Measurements from ENCODE around the gene RARG. TPM values are rescaled to one million over a fixed set of nuclear protein-coding genes. Genes with fewer than 3 reads are reported as not detected.

RARG gene
- total and polyA plus RNA-seq, 2 of the 4 experiments (the other 2 are of a cell fraction) = 7.9 to 30.9 TPM

DNA sequence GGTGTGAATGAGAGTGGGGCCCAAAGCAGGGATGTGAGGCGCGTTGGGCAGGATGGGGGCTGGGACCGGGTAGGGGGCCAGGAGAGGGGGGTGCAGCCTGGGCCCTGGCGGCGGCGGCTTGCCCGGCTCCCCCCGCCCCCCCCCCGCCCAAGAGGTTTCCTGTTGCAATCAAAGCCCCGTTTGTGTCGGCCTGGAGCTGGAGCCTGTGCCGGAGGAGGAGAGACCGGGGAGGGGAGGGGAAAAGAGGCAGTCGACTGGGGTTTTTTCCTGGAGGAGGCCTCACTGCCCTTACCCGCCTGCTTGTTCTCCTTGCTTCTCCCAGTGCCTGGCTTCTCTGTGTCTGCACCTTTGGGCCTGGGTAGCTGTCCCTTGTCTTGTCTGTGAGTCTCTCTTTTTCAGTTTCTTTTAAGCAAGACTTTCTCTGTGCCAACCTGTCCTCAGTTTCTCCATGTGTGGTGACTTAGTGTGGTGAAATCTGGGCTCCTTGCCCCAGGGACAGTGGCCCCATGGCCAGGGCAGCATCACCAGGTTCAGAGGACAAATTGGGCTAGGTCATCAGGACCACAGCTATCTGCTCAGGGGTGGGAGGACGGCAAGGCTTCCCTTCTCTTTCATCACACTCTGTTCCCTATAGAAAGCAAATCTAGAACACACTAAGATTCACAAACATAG lies 8.5 kb downstream of the RARG start:
- no peaks in the 10 kb centered on the region for H3K9me3 ChIP-seq (ENCODE audit: control insufficient read depth, insufficient read depth, low read length)
- peak overlapping the region; percentile 88 for H4K91ac ChIP-seq (ENCODE audit: insufficient read depth, low read depth, low read length)
- peak overlapping the region; percentile 63 for H3K4me2 ChIP-seq (ENCODE audit: low read depth, low read length)
- ATAC-seq (ENCODE audit: low read depth) = no peak
- H3K36me3 ChIP-seq (ENCODE audit: control insufficient read depth, insufficient read depth, low read length) = peaks cover 4% of the 10 kb centered on the region; the same call in 1 of the 2 replicates
- H4K20me1 ChIP-seq (ENCODE audit: insufficient read depth, low read length) = peaks cover 4% of the 10 kb centered on the region
- in situ Hi-C loops (cut with MboI; ENCODE audit: low sequenced_read_pairs) (no loop called here), intact Hi-C loops (cut with micrococcal nuclease) (loop anchor here (1.0 kb wide), 1 partner anchor 8 kb away; no protein-coding TSS in a partner anchor), dilution Hi-C loops (cut with HindIII; ENCODE audit: low sequenced_read_pairs, unreplicated experiment) (no loop called here)
- BruUV-seq (replicated peaks) = no TSS peak
- H3K4me3 ChIP-seq (ENCODE audit: insufficient read depth, low read depth, low read length) = no peak overlapping the region
- H3K18ac ChIP-seq (ENCODE audit: low read depth, low read length) = peak overlapping the region; percentile 73
- peak; percentile 60 for DNase-seq
- peak overlapping the region; percentile 90 for H2BK120ac ChIP-seq (ENCODE audit: low read depth, low read length)
- H3K9me1 ChIP-seq (ENCODE audit: insufficient read depth, low read length) = peaks cover 26% of the 10 kb centered on the region
- POLR2A ChIA-PET (ENCODE audit: unreplicated experiment) = interaction anchor here (0.6 to 0.9 kb wide), 2 partner anchors 8 to 75 kb away, joined by 3 read pairs; no protein-coding TSS in a partner anchor
- TF ChIP-seq CEBPB (IDR thresholded peaks at IDR 0.05; ENCODE audit: low read depth, low read length) (peak; percentile 26; the same call in 1 of the 2 replicates), MAZ (IDR thresholded peaks at IDR 0.05; ENCODE audit: borderline replicate concordance, low read depth, low read length) (peak; percentile 40; the same call in 1 of the 2 replicates), FOS (IDR thresholded peaks at IDR 0.05; ENCODE audit: low read depth, low read length) (no peak), ELK1 (IDR thresholded peaks at IDR 0.05; ENCODE audit: borderline replicate concordance, low read depth, low read length) (no peak)
- peak overlapping the region; percentile 90 for H3K9ac ChIP-seq (ENCODE audit: low read depth, low read length)
- H2AK9ac ChIP-seq (replicated peaks; ENCODE audit: low read depth, low read length, poor library complexity) = peak overlapping the region; percentile 94
- peak overlapping the region; percentile 77 for H3K56ac ChIP-seq (ENCODE audit: extremely low read depth, insufficient read depth, low read length)
- H3K14ac ChIP-seq (replicated peaks; ENCODE audit: low read depth, low read length) = peak overlapping the region; percentile 95
- WGBS, 2 experiments (ENCODE audit: extremely low coverage in 2 of 2, insufficient read length in 1 of 2) = no CpG with 5 or more reads among the region's 16 CpGs
- peak overlapping the region; percentile 95 for H3K23ac ChIP-seq (ENCODE audit: low read depth, low read length)
- peak overlapping the region; percentile 73 to 98 for H4K8ac ChIP-seq (ENCODE audit: low read depth in 2 of 2, low read length in 2 of 2)
- H2AFZ ChIP-seq (replicated peaks; ENCODE audit: low read length, poor library complexity) = peak overlapping the region; percentile 80
- peak overlapping the region; percentile 92 for H4K5ac ChIP-seq (ENCODE audit: low read depth, low read length)
- H3K79me1 ChIP-seq (ENCODE audit: low read depth in 1 of 2, low read length in 2 of 2) = peaks cover 0 to 52% of the 10 kb centered on the region in 2 experiments; a peak in 3 of 4 replicates
- H2BK5ac ChIP-seq (ENCODE audit: low read depth, low read length, poor library complexity, severe bottlenecking) = peak overlapping the region; percentile 98
- peak overlapping the region; percentile 61 for H2BK20ac ChIP-seq (ENCODE audit: low read depth, low read length)
- CTCF ChIA-PET = no interaction called here
- H3K4me1 ChIP-seq (ENCODE audit: control insufficient read depth, insufficient read depth, low read length) = peaks cover 32% of the 10 kb centered on the region
- peak overlapping the region; percentile 98 for H3K4ac ChIP-seq (ENCODE audit: low read depth, low read length)
- peak overlapping the region; percentile 89; the same call in 2 of the 3 replicates for H2BK15ac ChIP-seq (ENCODE audit: low read depth, low read length)
- peak overlapping the region; percentile 93 for H3K27ac ChIP-seq (ENCODE audit: insufficient read depth, low read length)
- H3K27me3 ChIP-seq (ENCODE audit: control insufficient read depth, insufficient read depth, low read length) = no peaks in the 10 kb centered on the region
- H2AK5ac ChIP-seq (ENCODE audit: low read depth, low read length) = peak overlapping the region; percentile 92
